Astrocyte (in vitro differentiated cells and primary cell): ENCODE results near the gene CUEDC1.

Experiments
- CTCF ChIP-seq: IDR thresholded peaks from 2 replicates; pipeline ENCODE4 v1.5.1; 2011; ENCODE audit warnings: low read depth, mild to moderate bottlenecking, inconsistent platforms, low read length, moderate library complexity; ENCODE audit not compliant: insufficient read depth
- EZH2 ChIP-seq: IDR thresholded peaks from 2 replicates; pipeline ENCODE4 v1.6.1; 2012; ENCODE audit warnings: mild to moderate bottlenecking, low read length, inconsistent platforms; ENCODE audit not compliant: insufficient read depth

GRCh38 chr17:57889892-57890856 is 65.0 kb downstream of the CUEDC1 start:
- TF ChIP-seq CTCF: no peak
- TF ChIP-seq EZH2: no peak
